H1 (cell line): ENCODE data around the gene MYADM. TPM values are rescaled to one million over a fixed set of nuclear protein-coding genes. Genes with fewer than 3 reads are reported as not detected.

Source experiments
- CTCF ChIA-PET: fragments of 300-600 bp; sonication (Branson Sonifier 250); formaldehyde crosslinking; loops from one replicate; lab custom pipeline; 2021; ENCODE audit not compliant: partially characterized antibody; lab: Charles Lee
- POLR2A ChIA-PET: fragments of 300-600 bp; sonication (Branson Sonifier 250); formaldehyde crosslinking; loops from one replicate; lab custom pipeline; 2021; ENCODE audit warnings: inconsistent platforms; ENCODE audit not compliant: partially characterized antibody; lab: Charles Lee
- DNase-seq, 2 experiments: peaks; one replicate each; pipeline versions ENCODE4 v3.0.0 to v3.0.0-alpha.2; 2010 to 2022; ENCODE audit warnings: low spot score in 2 of 2, low read depth in 1 of 2, mixed read lengths in 1 of 2
- FAIRE-seq: peaks from 2 replicates; lab custom pipeline; 2011; peaks lifted over from hg19 to GRCh38; lab: Jason Lieb, UNC
- H2AFZ ChIP-seq: 2 replicates; pipeline ENCODE4 v1.8.1; 2012; ENCODE audit warnings: low read length, inconsistent platforms
- H2AK5ac ChIP-seq: 2 replicates; pipeline ENCODE4 v1.6.1; 2013; ENCODE audit warnings: low read depth, low read length
- H2BK120ac ChIP-seq: replicated peaks from 2 replicates; pipeline ENCODE3; 2013; ENCODE audit warnings: low read depth, low read length, inconsistent platforms
- H2BK12ac ChIP-seq: 2 replicates; pipeline ENCODE4 v1.6.1; 2013; ENCODE audit warnings: low read depth, low read length
- H2BK15ac ChIP-seq: 2 replicates; pipeline ENCODE4 v1.6.1; 2013; ENCODE audit warnings: low read length
- H2BK20ac ChIP-seq: 2 replicates; pipeline ENCODE4 v1.6.1; 2013; ENCODE audit warnings: low read length
- H2BK5ac ChIP-seq: 2 replicates; pipeline ENCODE4 v1.6.1; 2013; ENCODE audit warnings: low read depth, low read length
- H3K14ac ChIP-seq: 2 replicates; pipeline ENCODE4 v1.6.1; 2013; ENCODE audit warnings: inconsistent platforms; ENCODE audit not compliant: insufficient read length
- H3K18ac ChIP-seq: 2 replicates; pipeline ENCODE4 v1.6.1; 2013; ENCODE audit warnings: low read length; ENCODE audit errors: extremely low read depth
- H3K23ac ChIP-seq: 2 replicates; pipeline ENCODE4 v1.6.1; 2013; ENCODE audit warnings: inconsistent platforms; ENCODE audit not compliant: insufficient read length
- H3K23me2 ChIP-seq: 2 replicates; pipeline ENCODE4 v1.6.1; 2013; ENCODE audit warnings: low read depth, low read length
- H3K27ac ChIP-seq: 2 replicates; pipeline ENCODE4 v1.6.1; 2011; ENCODE audit warnings: low read depth, low read length, inconsistent platforms
- H3K27me3 ChIP-seq, 4 experiments: replicated peaks in 1 of 4; 1 replicate in 1 of 4; 2 replicates in 3 of 4; pipeline versions ENCODE4 v1.6.1 to v1.8.1; 2011 to 2013; ENCODE audit warnings: low read length in 3 of 4, mild to moderate bottlenecking in 3 of 4, inconsistent platforms in 2 of 4, mixed read lengths in 2 of 4, moderate library complexity in 1 of 4; ENCODE audit not compliant: control insufficient read depth in 3 of 4, insufficient read depth in 3 of 4; ENCODE audit errors: extremely low read depth in 1 of 4
- H3K36me3 ChIP-seq, 4 experiments: 2 replicates each; pipeline versions ENCODE4 v1.6.1 to v1.8.1; 2011 to 2013; ENCODE audit warnings: mild to moderate bottlenecking in 4 of 4, low read length in 3 of 4, moderate library complexity in 2 of 4, control low read depth in 1 of 4, inconsistent platforms in 1 of 4; ENCODE audit not compliant: insufficient read depth in 4 of 4, control insufficient read depth in 2 of 4
- H3K4ac ChIP-seq: replicated peaks from 2 replicates; pipeline ENCODE3; 2013; ENCODE audit warnings: low read length, low read depth, mixed read lengths, inconsistent platforms; ENCODE audit not compliant: insufficient read length
- H3K4me1 ChIP-seq, 4 experiments: replicated peaks in 1 of 4; 1 replicate in 1 of 4; 2 replicates in 3 of 4; pipeline versions ENCODE4 v1.6.1 to v1.8.1; 2011 to 2013; ENCODE audit warnings: low read length in 3 of 4, inconsistent platforms in 2 of 4, mixed read lengths in 1 of 4; ENCODE audit not compliant: insufficient read depth in 4 of 4, control insufficient read depth in 3 of 4
- H3K4me2 ChIP-seq, 2 experiments: 2 replicates each; pipeline versions ENCODE4 v1.6.1 to v1.8.1; 2011 to 2013; ENCODE audit warnings: low read depth in 2 of 2, low read length in 2 of 2, control low read depth in 1 of 2, inconsistent platforms in 1 of 2, mild to moderate bottlenecking in 1 of 2; ENCODE audit not compliant: insufficient read depth in 1 of 2
- H3K4me3 ChIP-seq, 4 experiments: fragments of 200-600, 300-600 bp in 1 of 4; sonication (generic), shearing (Covaris generic), sonication (Bioruptor Twin) in 1 of 4; 2 replicates each; pipeline versions ENCODE4 v1.5.1 to v1.8.1; 2011 to 2016; ENCODE audit warnings: low read length in 4 of 4, low read depth in 3 of 4, control low read depth in 2 of 4, inconsistent platforms in 2 of 4, mild to moderate bottlenecking in 2 of 4, mixed read lengths in 1 of 4, moderate library complexity in 1 of 4; ENCODE audit not compliant: insufficient read depth in 2 of 4; ENCODE audit errors: extremely low read depth in 1 of 4
- H3K56ac ChIP-seq: replicated peaks from 2 replicates; pipeline ENCODE3; 2013; ENCODE audit warnings: low read depth, mild to moderate bottlenecking, mixed read lengths, low read length, inconsistent platforms; ENCODE audit not compliant: insufficient read length
- H3K79me1 ChIP-seq: 2 replicates; pipeline ENCODE4 v1.6.1; 2013; ENCODE audit warnings: low read depth, low read length, control low read depth
- H3K79me2 ChIP-seq, 2 experiments: 2 replicates each; pipeline versions ENCODE4 v1.6.1 to v1.8.1; 2012 to 2013; ENCODE audit warnings: low read length in 2 of 2, mild to moderate bottlenecking in 2 of 2, inconsistent platforms in 1 of 2; ENCODE audit not compliant: insufficient read depth in 2 of 2, control insufficient read depth in 1 of 2
- H3K9ac ChIP-seq, 4 experiments: replicated peaks in 1 of 4; 1 replicate in 1 of 4; 2 replicates in 3 of 4; pipeline versions ENCODE4 v1.6.1 to v1.8.1; 2011 to 2013; ENCODE audit warnings: low read depth in 3 of 4, low read length in 3 of 4, control low read depth in 2 of 4, mild to moderate bottlenecking in 2 of 4, moderate library complexity in 2 of 4, inconsistent platforms in 1 of 4; ENCODE audit errors: extremely low read depth in 1 of 4
- H3K9me3 ChIP-seq, 2 experiments: 2 replicates each; pipeline versions ENCODE4 v1.6.1 to v1.8.1; 2012 to 2013; ENCODE audit warnings: mild to moderate bottlenecking in 2 of 2, moderate library complexity in 2 of 2, control low read depth in 1 of 2, inconsistent platforms in 1 of 2, low read depth in 1 of 2, low read length in 1 of 2, mixed read lengths in 1 of 2; ENCODE audit not compliant: insufficient read depth in 2 of 2
- H4K20me1 ChIP-seq, 2 experiments: replicated peaks in 1 of 2; 2 replicates each; pipeline versions ENCODE3 to v1.8.1; 2011 to 2013; ENCODE audit warnings: inconsistent platforms in 2 of 2, low read length in 2 of 2, mild to moderate bottlenecking in 1 of 2; ENCODE audit not compliant: insufficient read depth in 2 of 2, control insufficient read depth in 1 of 2
- H4K5ac ChIP-seq: 2 replicates; pipeline ENCODE4 v1.6.1; 2013; ENCODE audit warnings: low read length, low read depth, mixed read lengths, inconsistent platforms; ENCODE audit not compliant: insufficient read length
- H4K8ac ChIP-seq: 2 replicates; pipeline ENCODE4 v1.8.0; 2013; ENCODE audit warnings: mild to moderate bottlenecking, moderate library complexity, low read length, inconsistent platforms; ENCODE audit not compliant: insufficient read depth; ENCODE audit errors: extremely low read depth
- H4K91ac ChIP-seq: replicated peaks from 2 replicates; pipeline ENCODE3; 2013; ENCODE audit warnings: low read length, mixed read lengths, inconsistent platforms; ENCODE audit not compliant: insufficient read length
- POLR2A ChIP-seq, 2 experiments: IDR thresholded peaks; 1 replicate in 1 of 2; 2 replicates in 1 of 2; pipeline ENCODE4 v1.6.1; 2011; ENCODE audit warnings: low read depth in 2 of 2, low read length in 2 of 2, mild to moderate bottlenecking in 2 of 2; ENCODE audit errors: control extremely low read depth in 1 of 2
- POLR2AphosphoS5 ChIP-seq: IDR thresholded peaks from 2 replicates; pipeline ENCODE4 v1.6.1; 2011; ENCODE audit warnings: low read depth, low read length
- RAD21 ChIP-seq, 2 experiments: IDR thresholded peaks in 1 of 2; conservative IDR thresholded peaks in 1 of 2; 2 replicates each; pipeline ENCODE4 v1.6.1; 2011; ENCODE audit warnings: low read depth in 2 of 2, low read length in 2 of 2, improper control_type of control experiment in 1 of 2, inconsistent platforms in 1 of 2, mild to moderate bottlenecking in 1 of 2, moderate library complexity in 1 of 2
- WGBS, 2 experiments: shearing (Covaris generic) in 1 of 2; methylation state at CpG; one replicate each; pipeline versions ENCODE4 v1.1.6 to v1.1.7; 2013 to 2015; ENCODE audit warnings: low lambda C conversion rate in 2 of 2, mixed read lengths in 2 of 2, inconsistent platforms in 1 of 2, low coverage in 1 of 2, missing lambda C conversion rate in 1 of 2; ENCODE audit not compliant: insufficient replicate concordance in 2 of 2, insufficient coverage in 1 of 2, insufficient read length in 1 of 2; ENCODE audit errors: extremely low coverage in 1 of 2, missing lambda C conversion rate in 1 of 2; 5-methylcytosine and 5-hydroxymethylcytosine counted together
- polyA plus RNA-seq, 7 experiments: library from polyadenylated mRNA; depleted of rRNA in 3 of 7; stranded (reverse) in 5 of 7; unstranded in 2 of 7; fragments of >200 nt in 5 of 7; fragments of 200-250 nt in 2 of 7; gene quantifications; 1 replicate in 5 of 7; 2 replicates in 1 of 7; 4 replicates in 1 of 7; pipeline versions ENCODE4 v1.2.1 to v1.2.3, GENCODE V29; 2011 to 2013; ENCODE audit warnings: missing spikeins in 2 of 7, mixed read lengths in 2 of 7
- total RNA-seq: library from RNA; stranded (reverse); fragmentation: NEBNext Ultra II Directional; extraction: Animal tissue kit (Norgen Biotek cat#: 25700); gene quantifications from 2 replicates; pipeline ENCODE4 v1.2.1, GENCODE V29; 2021

The MYADM gene
- total and polyA plus RNA-seq, 2 of the 8 experiments (the other 6 are each of a cell fraction or from before 2014, with no cell fraction given): 70.1 to 74.2 TPM

GRCh38 chr19:53871454-53871853 lies 3.8 kb downstream of the MYADM start:
- ChIA-PET POLR2A (interaction anchor here (0.7 to 4.1 kb wide), 11 partner anchors 8 to 175 kb away, joined by 3 to 46 read pairs (median 6); partner anchors contain the start of gene PRKCG), CTCF (interaction anchor here (1.2 to 3.6 kb wide), 6 partner anchors 11 to 71 kb away, joined by 3 to 12 read pairs (median 6); partner anchors contain the start of gene PRKCG)
- Histone ChIP-seq H3K27me3 (no peaks in the 10 kb centered on the region), H3K9ac (no peak overlapping the region), H3K79me1 (peaks cover 9% of the 10 kb centered on the region; the same call in 1 of the 2 replicates), H3K4me3 (no peak overlapping the region), H3K4me2 (no peak overlapping the region), H3K23me2 (peaks cover 16% of the 10 kb centered on the region; the same call in 1 of the 2 replicates), H2BK15ac (no peak overlapping the region), H3K56ac (no peak overlapping the region), H3K18ac (no peak overlapping the region), H3K36me3 (peaks cover 7 to 30% (median 16%) of the 10 kb centered on the region in 4 experiments; a peak in 6 of 8 replicates), H3K4ac (no peak overlapping the region), H2AFZ (no peak overlapping the region), H4K5ac (no peak overlapping the region), H3K23ac (no peak overlapping the region), H2BK5ac (no peak overlapping the region), H3K9me3 (no peaks in the 10 kb centered on the region), H3K4me1 (peaks cover 0 to 5% (median 4%) of the 10 kb centered on the region in 4 experiments; a peak in 3 of 7 replicates), H2BK120ac (no peak overlapping the region), H4K20me1 (peaks cover 6 to 9% of the 10 kb centered on the region in 2 experiments), H2AK5ac (no peak overlapping the region), H2BK20ac (no peak overlapping the region), H3K14ac (no peak overlapping the region), H4K91ac (no peak overlapping the region), H4K8ac (no peak overlapping the region), H2BK12ac (no peak overlapping the region), H3K27ac (no peak overlapping the region), H3K79me2 (peaks cover 0 to 17% of the 10 kb centered on the region in 2 experiments; a peak in 1 of 4 replicates)
- DNase-seq: no peak
- 88% methylated on average over 7 of the region's 7 CpGs; no CpG with 5 or more reads in 1 of the 2 experiments for WGBS, 2 experiments
- TF ChIP-seq POLR2AphosphoS5: 0 out of 2 replicates have a peak, but pooled peaks have one; percentile 19
- TF ChIP-seq RAD21 (IDR thresholded peaks at IDR 0.05 in 1 of 2, conservative IDR thresholded peaks at IDR 0.05 in 1 of 2; ENCODE audit: low read depth in 2 of 2, low read length in 2 of 2): no peak
- peak in 1 of 2 experiments; percentile 66; a peak in 2 of 3 replicates for TF ChIP-seq POLR2A (IDR thresholded peaks at IDR 0.05; ENCODE audit: control extremely low read depth in 1 of 2, low read depth in 2 of 2, low read length in 2 of 2)
- no peak for FAIRE-seq
